ENCODE results near the gene LRMDA.

DNA sequence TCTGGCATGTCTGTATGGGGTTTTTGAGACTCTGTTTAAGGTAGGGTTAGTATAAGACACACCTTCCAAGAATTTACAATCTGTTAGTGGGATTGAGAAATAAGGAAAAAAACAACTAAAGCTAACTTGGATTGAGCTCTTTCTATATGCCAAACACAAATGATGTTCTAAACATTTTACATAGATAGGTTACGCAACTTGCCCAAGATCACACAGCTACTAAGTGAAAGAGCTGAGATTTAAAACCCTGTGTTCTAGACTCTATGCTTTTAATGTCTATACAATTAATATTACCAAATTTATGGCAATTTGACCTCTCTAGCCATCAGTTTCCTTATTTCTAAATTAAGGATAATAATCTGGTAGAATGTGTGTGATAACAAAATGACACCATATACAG, 1056.2 kb downstream of the LRMDA start:
- no peak for TF ChIP-seq POLR2A (IDR thresholded peaks at IDR 0.05)
- TF ChIP-seq, protein P1, sequence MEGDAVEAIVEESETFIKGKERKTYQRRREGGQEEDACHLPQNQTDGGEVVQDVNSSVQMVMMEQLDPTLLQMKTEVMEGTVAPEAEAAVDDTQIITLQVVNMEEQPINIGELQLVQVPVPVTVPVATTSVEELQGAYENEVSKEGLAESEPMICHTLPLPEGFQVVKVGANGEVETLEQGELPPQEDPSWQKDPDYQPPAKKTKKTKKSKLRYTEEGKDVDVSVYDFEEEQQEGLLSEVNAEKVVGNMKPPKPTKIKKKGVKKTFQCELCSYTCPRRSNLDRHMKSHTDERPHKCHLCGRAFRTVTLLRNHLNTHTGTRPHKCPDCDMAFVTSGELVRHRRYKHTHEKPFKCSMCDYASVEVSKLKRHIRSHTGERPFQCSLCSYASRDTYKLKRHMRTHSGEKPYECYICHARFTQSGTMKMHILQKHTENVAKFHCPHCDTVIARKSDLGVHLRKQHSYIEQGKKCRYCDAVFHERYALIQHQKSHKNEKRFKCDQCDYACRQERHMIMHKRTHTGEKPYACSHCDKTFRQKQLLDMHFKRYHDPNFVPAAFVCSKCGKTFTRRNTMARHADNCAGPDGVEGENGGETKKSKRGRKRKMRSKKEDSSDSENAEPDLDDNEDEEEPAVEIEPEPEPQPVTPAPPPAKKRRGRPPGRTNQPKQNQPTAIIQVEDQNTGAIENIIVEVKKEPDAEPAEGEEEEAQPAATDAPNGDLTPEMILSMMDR (IDR thresholded peaks at IDR 0.05), result no peak

Data from body of pancreas (tissue), 4 donors.